HG02759 (cell line): ENCODE data around the gene STYK1.
"Not testable (repeated sequence)": the region's sequence is repeated elsewhere in the genome, so short reads cannot be mapped to it uniquely, and the experiment has no call there.

Experiments used
- ATAC-seq: cut with Tn5 transposase; IDR thresholded peaks from one replicate; pipeline ENCODE4 v1.9.1; 2021; ENCODE audit warnings: mild to moderate bottlenecking, moderate library complexity; ENCODE audit not compliant: unreplicated experiment

The STYK1 gene

GRCh38 chr12:10690906-10691305 lies 17.1 kb upstream of the STYK1 start:
- ATAC-seq: no peak

GRCh38 chr12:10689146-10689545 lies 15.3 kb upstream of the STYK1 start:
- no peak for ATAC-seq

- no peak for ATAC-seq
Measured at GRCh38 chr12:10688042-10688441, 14.2 kb upstream of the STYK1 start.

GRCh38 chr12:10672231-10672868 lies 1.5 kb downstream of the STYK1 start:
- ATAC-seq: no peak

GRCh38 chr12:10669533-10669932 lies 4.3 kb downstream of the STYK1 start:
- no peak for ATAC-seq

- ATAC-seq: no peak
Measured at GRCh38 chr12:10668526-10668925, 5.3 kb downstream of the STYK1 start.

- no peak for ATAC-seq
Measured at GRCh38 chr12:10667581-10667980, 6.3 kb downstream of the STYK1 start.

- ATAC-seq: no peak
Measured at GRCh38 chr12:10664499-10664898, 9.4 kb downstream of the STYK1 start.

- no peak for ATAC-seq
Measured at GRCh38 chr12:10663869-10664268, 10.0 kb downstream of the STYK1 start.

- ATAC-seq: no peak
Measured at GRCh38 chr12:10661338-10661737, 12.5 kb downstream of the STYK1 start.

GRCh38 chr12:10654003-10654402 lies 19.8 kb downstream of the STYK1 start:
- ATAC-seq: no peak

- no peak for ATAC-seq
Measured at GRCh38 chr12:10652192-10652591, 21.7 kb downstream of the STYK1 start.

- not testable (repeated sequence) for ATAC-seq
Measured at GRCh38 chr12:10646576-10646975, 27.3 kb downstream of the STYK1 start.

GRCh38 chr12:10645910-10646309 lies 27.9 kb downstream of the STYK1 start:
- ATAC-seq: no peak

- ATAC-seq: no peak
Measured at GRCh38 chr12:10641735-10642500, 31.9 kb downstream of the STYK1 start.

GRCh38 chr12:10638728-10639127 lies 35.1 kb downstream of the STYK1 start:
- ATAC-seq: no peak

- ATAC-seq: no peak
Measured at GRCh38 chr12:10636611-10637010, 37.2 kb downstream of the STYK1 start.

GRCh38 chr12:10636124-10636523 lies 37.7 kb downstream of the STYK1 start:
- no peak for ATAC-seq

GRCh38 chr12:10635306-10635705 lies 38.5 kb downstream of the STYK1 start:
- ATAC-seq: no peak

GRCh38 chr12:10634427-10634826 lies 39.4 kb downstream of the STYK1 start:
- ATAC-seq: no peak

GRCh38 chr12:10633541-10633940 lies 40.3 kb downstream of the STYK1 start:
- ATAC-seq: no peak

GRCh38 chr12:10632226-10632625 lies 41.6 kb downstream of the STYK1 start:
- no peak for ATAC-seq

- ATAC-seq: no peak
Measured at GRCh38 chr12:10624605-10625004, 49.2 kb downstream of the STYK1 start.
